GM12872 (cell line): Measurements from ENCODE around the gene KIF1A.

Experiments
- CTCF ChIP-seq: IDR thresholded peaks from 3 replicates; pipeline ENCODE4 v1.5.1; 2011; ENCODE audit warnings: low read depth, mild to moderate bottlenecking, low read length, moderate library complexity; ENCODE audit not compliant: insufficient read depth

KIF1A gene

GRCh38 chr2:240785424-240786335 is 34.3 kb downstream of the KIF1A start:
- TF ChIP-seq CTCF = no peak

- TF ChIP-seq CTCF = no peak
Measured at GRCh38 chr2:240784629-240785423, 35.2 kb downstream of the KIF1A start.

GRCh38 chr2:240783819-240784621 is 36.0 kb downstream of the KIF1A start:
- TF ChIP-seq CTCF = no peak

GRCh38 chr2:240782886-240783818 is 36.9 kb downstream of the KIF1A start:
- TF ChIP-seq CTCF = no peak

- TF ChIP-seq CTCF = no peak
Measured at GRCh38 chr2:240782221-240782885, 37.7 kb downstream of the KIF1A start.

GRCh38 chr2:240781471-240782220 is 38.4 kb downstream of the KIF1A start:
- no peak for TF ChIP-seq CTCF
